GM10847 (cell line): ENCODE results near the gene CLDN18.

Source experiments
- POLR2A ChIP-seq: IDR thresholded peaks from 2 replicates; pipeline ENCODE4 v1.6.1; 2011; ENCODE audit not compliant: insufficient read length; ENCODE audit errors: extremely low read depth

CLDN18 gene

DNA sequence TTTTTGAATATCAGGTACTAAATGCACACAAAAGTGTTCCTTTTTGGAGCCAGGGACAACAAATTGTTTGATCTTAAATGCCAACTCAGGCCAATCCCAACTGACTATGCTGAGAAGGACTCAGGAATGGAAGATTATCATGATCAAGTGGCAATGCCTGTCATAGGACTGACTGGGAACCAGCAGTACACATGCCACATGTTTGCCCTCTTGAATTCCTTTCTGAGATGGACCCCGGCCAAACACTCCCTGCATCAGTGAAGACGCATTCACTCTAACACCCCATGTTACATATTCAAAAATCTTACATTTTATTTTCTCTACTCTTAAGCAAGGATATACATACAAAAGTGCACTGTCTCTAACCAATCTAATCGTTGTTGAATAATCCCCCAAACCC is 36.1 kb downstream of the CLDN18 start:
- no peak for TF ChIP-seq POLR2A

DNA sequence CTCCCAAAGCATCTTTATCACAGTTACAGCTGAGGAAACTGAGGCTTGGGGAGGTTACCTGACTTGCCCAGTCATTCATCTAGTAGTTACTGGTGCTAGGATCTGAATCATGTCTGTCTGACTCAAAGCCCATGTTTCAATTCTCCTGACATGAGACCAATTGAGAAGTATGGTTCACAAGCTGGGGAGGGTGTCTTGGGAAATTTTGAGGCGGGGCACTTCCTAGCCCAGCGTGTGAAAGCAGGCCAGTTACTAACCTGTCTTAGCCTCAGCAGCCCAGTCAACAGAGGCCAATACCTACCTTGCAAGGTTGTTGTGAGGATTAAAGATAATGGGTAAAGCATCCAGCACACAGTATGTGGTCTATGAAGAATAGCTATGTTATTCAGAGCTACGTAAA is 37.0 kb downstream of the CLDN18 start:
- TF ChIP-seq POLR2A = no peak

- no peak for TF ChIP-seq POLR2A
These were observed 37.7 kb downstream of the CLDN18 start for GRCh38 chr3:138047596-138048158.

- no peak for TF ChIP-seq POLR2A
These were observed 39.4 kb downstream of the CLDN18 start for GRCh38 chr3:138049157-138049919.

GRCh38 chr3:138051947-138052802 is 42.2 kb downstream of the CLDN18 start:
- no peak for TF ChIP-seq POLR2A

- TF ChIP-seq POLR2A = no peak
These were observed 44.1 kb downstream of the CLDN18 start for GRCh38 chr3:138054057-138054456.

- TF ChIP-seq POLR2A = no peak
These were observed 47.4 kb downstream of the CLDN18 start for GRCh38 chr3:138057384-138057783.

GRCh38 chr3:138059261-138059660 is 49.3 kb downstream of the CLDN18 start:
- TF ChIP-seq POLR2A = no peak

GRCh38 chr3:138060792-138061191 is 50.8 kb downstream of the CLDN18 start:
- no peak for TF ChIP-seq POLR2A

DNA sequence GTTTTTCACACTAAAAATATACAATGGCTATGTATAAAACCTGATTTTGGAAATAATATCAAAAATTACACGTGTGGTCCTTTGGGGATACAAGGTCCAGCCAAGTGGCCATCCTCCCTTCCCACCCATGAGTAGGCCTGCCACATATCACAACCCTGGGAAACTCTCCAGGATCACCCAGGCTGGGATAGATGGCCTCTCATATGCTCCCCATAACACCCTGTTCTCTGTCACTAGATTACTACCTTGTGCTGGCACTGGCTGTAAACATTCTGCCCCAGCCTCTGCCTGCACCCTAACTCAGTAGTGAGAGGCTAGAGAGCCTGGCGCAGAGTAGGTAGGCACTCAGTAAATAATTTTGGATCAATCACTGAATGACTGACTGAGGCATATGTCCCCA is 52.1 kb downstream of the CLDN18 start:
- TF ChIP-seq POLR2A = no peak

GRCh38 chr3:138062626-138063025 is 52.7 kb downstream of the CLDN18 start:
- no peak for TF ChIP-seq POLR2A

- no peak for TF ChIP-seq POLR2A
These were observed 53.5 kb downstream of the CLDN18 start for GRCh38 chr3:138063416-138063815.

DNA sequence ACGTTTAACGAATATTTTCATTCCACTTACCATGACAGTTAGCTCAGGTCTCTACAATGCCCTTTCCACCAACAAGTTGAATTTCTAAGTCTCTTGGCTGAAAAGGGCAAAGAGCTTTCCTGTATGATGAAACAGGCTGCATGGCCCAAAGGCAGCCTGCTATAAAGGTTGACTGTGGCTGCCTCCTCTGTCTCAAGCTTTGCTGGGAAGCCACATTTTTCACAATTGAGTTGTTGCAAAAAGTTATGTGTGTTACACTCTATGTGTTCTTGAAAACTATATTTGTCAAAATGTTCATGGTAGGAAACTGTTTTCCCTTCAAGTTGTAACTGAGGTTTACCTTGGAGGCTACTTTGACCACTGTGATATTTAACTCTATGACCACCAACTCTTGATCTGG is 56.0 kb downstream of the CLDN18 start:
- no peak for TF ChIP-seq POLR2A

- TF ChIP-seq POLR2A = no peak
These were observed 56.4 kb downstream of the CLDN18 start for GRCh38 chr3:138066383-138066782.

- TF ChIP-seq POLR2A = no peak
These were observed 57.0 kb downstream of the CLDN18 start for GRCh38 chr3:138066972-138067371.

GRCh38 chr3:138068046-138068445 is 58.1 kb downstream of the CLDN18 start:
- TF ChIP-seq POLR2A = no peak
